Gastroesophageal sphincter (tissue), 4 donors: ENCODE data around the gene ALK. TPM values are rescaled to one million over a fixed set of nuclear protein-coding genes. Genes with fewer than 3 reads are reported as not detected.

Source experiments
- ATAC-seq: fragments of 150-250 bp; one replicate; pipeline ENCODE4 v1.9.1; 2016; ENCODE audit warnings: mild to moderate bottlenecking, moderate library complexity
- H3K27ac ChIP-seq, 4 donors: fragments of 200-600 bp; sonication (generic) in 3 of 4; 1 replicate in 3 of 4; 2 replicates in 1 of 4; pipeline ENCODE4 v1.5.1; 2016 to 2019
- H3K27me3 ChIP-seq: fragments of 200-600 bp; sonication (generic); one replicate; pipeline ENCODE4 v1.5.1; 2019
- H3K36me3 ChIP-seq, 2 donors: fragments of 200-600 bp; sonication (generic); one replicate each; pipeline ENCODE4 v1.5.1; 2019; ENCODE audit warnings: control low read depth in 1 of 2
- H3K4me1 ChIP-seq, 3 donors: fragments of 200-600 bp; sonication (generic); 1 replicate in 2 of 3; 2 replicates in 1 of 3; pipeline ENCODE4 v1.5.1; 2016 to 2019; ENCODE audit warnings: control low read depth in 2 of 3
- H3K4me3 ChIP-seq, 2 donors: fragments of 200-600 bp; sonication (generic); one replicate each; pipeline ENCODE4 v1.5.1; 2019; ENCODE audit warnings: mild to moderate bottlenecking in 1 of 2, moderate library complexity in 1 of 2
- H3K9me3 ChIP-seq, 3 donors: fragments of 200-600 bp; sonication (generic); one replicate each; pipeline ENCODE4 v1.5.1; 2017 to 2019; ENCODE audit warnings: control low read depth in 2 of 3
- EP300 ChIP-seq: sonication (generic); formaldehyde crosslinking; IDR thresholded peaks from one replicate; pipeline ENCODE4 v1.6.1; 2017; ENCODE audit warnings: antibody characterized with exemption, mild to moderate bottlenecking
- POLR2A ChIP-seq, 2 donors: fragments of 450-650 bp; IDR thresholded peaks; one replicate each; pipeline ENCODE4 v1.6.1; 2017; ENCODE audit warnings: antibody characterized with exemption in 2 of 2, mild to moderate bottlenecking in 2 of 2, moderate library complexity in 1 of 2
- POLR2AphosphoS5 ChIP-seq: sonication (generic); formaldehyde crosslinking; IDR thresholded peaks from one replicate; pipeline ENCODE4 v1.6.1; 2017; ENCODE audit warnings: antibody characterized with exemption
- WGBS, 2 donors: methylation state at CpG; one replicate each; pipeline ENCODE4 v1.1.5; 2018; ENCODE audit warnings: low coverage in 1 of 2; 5-methylcytosine and 5-hydroxymethylcytosine counted together
- total RNA-seq, 4 donors: library from RNA; depleted of rRNA; stranded (reverse); fragments of >200 nt; gene quantifications; one replicate each; pipeline ENCODE4 v1.1.0, GENCODE V29; 2016
- TF ChIP-seq, protein P1 (sequence below), 4 experiments: fragments of 200-600 bp in 2 of 4; fragments of 450-650 bp in 2 of 4; sonication (generic) in 1 of 4; IDR thresholded peaks; one replicate each; pipeline ENCODE4 v1.5.1; 2017 to 2019; ENCODE audit warnings: antibody characterized with exemption in 4 of 4, mild to moderate bottlenecking in 2 of 4, moderate library complexity in 2 of 4

The ALK gene
- total RNA-seq, 4 donors from 2014 or later = 0.94 to 1.6 (median 1.1) TPM

GRCh38 chr2:29952973-29953372 is 31.6 kb upstream of the ALK start:
- peaks cover 3% of the 10 kb centered on the region for H3K27me3 ChIP-seq
- H3K27ac ChIP-seq = no peak overlapping the region
- H3K4me1 ChIP-seq = no peaks in the 10 kb centered on the region
- no peaks in the 10 kb centered on the region for H3K36me3 ChIP-seq
- TF ChIP-seq EP300 (no peak), POLR2AphosphoS5 (no peak), POLR2A (IDR thresholded peaks at IDR 0.05) (no peak)
- TF ChIP-seq, protein P1, sequence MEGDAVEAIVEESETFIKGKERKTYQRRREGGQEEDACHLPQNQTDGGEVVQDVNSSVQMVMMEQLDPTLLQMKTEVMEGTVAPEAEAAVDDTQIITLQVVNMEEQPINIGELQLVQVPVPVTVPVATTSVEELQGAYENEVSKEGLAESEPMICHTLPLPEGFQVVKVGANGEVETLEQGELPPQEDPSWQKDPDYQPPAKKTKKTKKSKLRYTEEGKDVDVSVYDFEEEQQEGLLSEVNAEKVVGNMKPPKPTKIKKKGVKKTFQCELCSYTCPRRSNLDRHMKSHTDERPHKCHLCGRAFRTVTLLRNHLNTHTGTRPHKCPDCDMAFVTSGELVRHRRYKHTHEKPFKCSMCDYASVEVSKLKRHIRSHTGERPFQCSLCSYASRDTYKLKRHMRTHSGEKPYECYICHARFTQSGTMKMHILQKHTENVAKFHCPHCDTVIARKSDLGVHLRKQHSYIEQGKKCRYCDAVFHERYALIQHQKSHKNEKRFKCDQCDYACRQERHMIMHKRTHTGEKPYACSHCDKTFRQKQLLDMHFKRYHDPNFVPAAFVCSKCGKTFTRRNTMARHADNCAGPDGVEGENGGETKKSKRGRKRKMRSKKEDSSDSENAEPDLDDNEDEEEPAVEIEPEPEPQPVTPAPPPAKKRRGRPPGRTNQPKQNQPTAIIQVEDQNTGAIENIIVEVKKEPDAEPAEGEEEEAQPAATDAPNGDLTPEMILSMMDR (IDR thresholded peaks at IDR 0.05) = no peak
- H3K4me3 ChIP-seq = no peak overlapping the region
- H3K9me3 ChIP-seq = no peaks in the 10 kb centered on the region
- ATAC-seq = no peak

- 11% methylated on average over 1 of the region's 1 CpG; no CpG with 5 or more reads in 1 of the 2 donors for WGBS, 2 donors
- H3K9me3 ChIP-seq = no peaks in the 10 kb centered on the region
- no peaks in the 10 kb centered on the region for H3K27me3 ChIP-seq
- no peak overlapping the region for H3K4me3 ChIP-seq
- no peaks in the 10 kb centered on the region for H3K36me3 ChIP-seq
- no peak for ATAC-seq
- TF ChIP-seq POLR2AphosphoS5 = no peak
- no peak overlapping the region for H3K27ac ChIP-seq
- no peaks in the 10 kb centered on the region for H3K4me1 ChIP-seq
These were observed 30.2 kb upstream of the ALK start for GRCh38 chr2:29951576-29951975.

GRCh38 chr2:29950481-29950880 is 29.1 kb upstream of the ALK start:
- H3K9me3 ChIP-seq = no peaks in the 10 kb centered on the region
- no peak for TF ChIP-seq EP300
- H3K27me3 ChIP-seq = no peaks in the 10 kb centered on the region
- H3K4me1 ChIP-seq = no peaks in the 10 kb centered on the region
- no peak overlapping the region for H3K4me3 ChIP-seq
- no peaks in the 10 kb centered on the region for H3K36me3 ChIP-seq
- no peak for ATAC-seq
- no peak overlapping the region for H3K27ac ChIP-seq
- WGBS, 2 donors = 58% methylated on average over 2 of the region's 3 CpGs; no CpG with 5 or more reads in 1 of the 2 donors

DNA sequence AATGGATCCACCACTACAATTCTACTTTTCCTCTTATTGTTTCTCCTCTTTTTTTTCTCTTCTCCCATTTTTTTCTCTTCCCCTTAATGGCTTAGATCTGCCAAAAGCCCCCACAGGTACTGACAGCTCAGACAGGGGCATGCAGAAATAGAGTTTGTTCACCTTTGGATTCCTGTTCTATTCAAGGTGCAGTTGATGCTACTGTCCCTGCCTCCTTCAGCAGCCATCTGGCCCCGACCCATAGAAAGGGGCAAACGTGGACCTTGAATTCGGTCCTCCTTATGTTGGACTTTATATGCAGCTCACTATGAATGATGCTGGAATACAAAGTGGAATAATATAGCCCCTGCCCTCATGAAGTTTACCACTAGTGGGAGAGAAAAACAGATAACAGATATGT is 27.7 kb upstream of the ALK start:
- 76% methylated on average over 3 of the region's 3 CpGs; no CpG with 5 or more reads in 1 of the 2 donors for WGBS, 2 donors
- no peaks in the 10 kb centered on the region for H3K36me3 ChIP-seq
- no peaks in the 10 kb centered on the region for H3K9me3 ChIP-seq
- no peaks in the 10 kb centered on the region for H3K4me1 ChIP-seq
- H3K4me3 ChIP-seq = no peak overlapping the region
- TF ChIP-seq, protein P1 (IDR thresholded peaks at IDR 0.05) = no peak
- no peak for TF ChIP-seq EP300
- no peak for TF ChIP-seq POLR2A (IDR thresholded peaks at IDR 0.05)
- no peak for TF ChIP-seq POLR2AphosphoS5
- ATAC-seq = no peak
- no peak overlapping the region for H3K27ac ChIP-seq
- no peaks in the 10 kb centered on the region for H3K27me3 ChIP-seq

DNA sequence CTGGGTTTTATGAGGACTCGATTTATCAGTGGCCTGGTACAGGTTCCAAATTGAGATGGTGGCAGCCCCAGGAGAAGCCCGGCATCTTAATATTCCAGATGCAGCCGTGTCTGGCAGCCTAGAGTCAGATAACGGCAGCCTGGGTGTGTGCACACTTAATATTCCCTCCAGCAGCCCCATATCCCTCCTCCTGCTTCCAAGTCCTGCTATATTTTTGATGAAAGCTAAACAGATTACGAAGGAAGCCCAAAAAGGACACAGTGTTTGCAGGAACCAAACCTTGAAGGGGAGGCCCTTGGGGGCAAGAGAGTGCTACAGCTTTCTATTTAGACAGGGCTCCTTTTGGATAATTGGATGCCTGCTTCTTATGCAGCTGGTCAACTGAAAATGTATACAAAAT is 25.1 kb upstream of the ALK start:
- no peak for ATAC-seq
- 68% methylated on average over 5 of the region's 5 CpGs; no CpG with 5 or more reads in 1 of the 2 donors for WGBS, 2 donors

DNA sequence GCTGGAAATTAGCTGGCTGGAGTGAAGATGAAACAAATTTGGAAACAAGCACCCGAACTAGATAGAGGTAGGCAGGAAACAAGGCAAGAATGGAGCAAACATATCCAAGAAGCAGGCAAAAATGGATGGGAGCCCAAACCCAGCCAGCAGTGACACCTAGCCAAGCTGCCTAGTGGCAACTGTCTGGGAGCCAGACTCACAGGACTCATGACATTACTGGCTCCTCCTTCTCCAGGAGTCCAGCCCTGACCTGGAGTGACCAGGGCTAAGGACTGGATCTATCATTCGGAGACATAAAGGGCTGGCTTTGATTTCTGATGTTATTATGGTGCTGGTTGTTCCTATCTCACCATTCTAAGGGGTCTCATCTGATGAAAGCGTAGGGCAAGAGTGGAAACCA is 21.3 kb upstream of the ALK start:
- TF ChIP-seq POLR2A (IDR thresholded peaks at IDR 0.05) (no peak), EP300 (no peak), POLR2AphosphoS5 (no peak)
- TF ChIP-seq, protein P1 (IDR thresholded peaks at IDR 0.05) = no peak
- H3K4me1 ChIP-seq = no peaks in the 10 kb centered on the region
- no peak for ATAC-seq
- no peaks in the 10 kb centered on the region for H3K27me3 ChIP-seq
- no peaks in the 10 kb centered on the region for H3K36me3 ChIP-seq
- H3K27ac ChIP-seq = no peak overlapping the region
- H3K4me3 ChIP-seq = no peak overlapping the region
- WGBS, 2 donors = 85 to 92% methylated on average over 2 of the region's 3 CpGs
- H3K9me3 ChIP-seq = no peaks in the 10 kb centered on the region

More for the DNA sequence above, 25.1 kb upstream of the ALK start:
- TF ChIP-seq POLR2A (IDR thresholded peaks at IDR 0.05) (no peak), EP300 (no peak), POLR2AphosphoS5 (no peak)
- TF ChIP-seq, protein P1 (IDR thresholded peaks at IDR 0.05) = no peak
- Histone ChIP-seq H3K9me3 (no peaks in the 10 kb centered on the region), H3K27me3 (no peaks in the 10 kb centered on the region), H3K36me3 (no peaks in the 10 kb centered on the region), H3K4me1 (no peaks in the 10 kb centered on the region), H3K27ac (no peak overlapping the region), H3K4me3 (no peak overlapping the region)
